Right forelimb (tissue), 1 donor: ENCODE data around the gene STKLD1.
A peak's percentile ranks its signal among the peaks of the same experiment; 100 is the strongest.

Source experiments
- DNase-seq: peaks from one replicate; pipeline ENCODE4 v3.0.0-alpha.2; 2018

Gene STKLD1

DNA sequence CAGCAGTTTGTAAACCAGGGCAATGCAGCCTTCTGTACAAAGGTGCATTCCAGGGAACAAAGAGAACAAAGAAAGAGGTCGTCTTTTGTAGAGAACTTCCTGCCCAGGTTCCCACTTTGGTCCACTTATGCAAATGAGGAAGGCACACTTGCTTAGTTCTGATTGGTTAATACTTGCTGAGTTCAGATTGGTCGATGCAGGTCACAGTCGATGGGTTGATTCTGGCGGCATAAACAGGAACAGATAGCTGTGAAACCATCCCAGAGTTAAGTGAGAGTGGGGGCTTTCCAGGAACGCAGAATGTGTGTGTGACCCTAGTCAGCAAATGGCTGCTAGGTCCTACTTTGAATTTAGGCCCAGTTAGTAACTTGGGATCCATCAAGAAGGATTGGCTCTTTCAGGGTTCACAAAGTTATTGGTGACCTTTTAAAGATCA, 44.2 kb downstream of the STKLD1 start:
- no peak for DNase-seq

DNA sequence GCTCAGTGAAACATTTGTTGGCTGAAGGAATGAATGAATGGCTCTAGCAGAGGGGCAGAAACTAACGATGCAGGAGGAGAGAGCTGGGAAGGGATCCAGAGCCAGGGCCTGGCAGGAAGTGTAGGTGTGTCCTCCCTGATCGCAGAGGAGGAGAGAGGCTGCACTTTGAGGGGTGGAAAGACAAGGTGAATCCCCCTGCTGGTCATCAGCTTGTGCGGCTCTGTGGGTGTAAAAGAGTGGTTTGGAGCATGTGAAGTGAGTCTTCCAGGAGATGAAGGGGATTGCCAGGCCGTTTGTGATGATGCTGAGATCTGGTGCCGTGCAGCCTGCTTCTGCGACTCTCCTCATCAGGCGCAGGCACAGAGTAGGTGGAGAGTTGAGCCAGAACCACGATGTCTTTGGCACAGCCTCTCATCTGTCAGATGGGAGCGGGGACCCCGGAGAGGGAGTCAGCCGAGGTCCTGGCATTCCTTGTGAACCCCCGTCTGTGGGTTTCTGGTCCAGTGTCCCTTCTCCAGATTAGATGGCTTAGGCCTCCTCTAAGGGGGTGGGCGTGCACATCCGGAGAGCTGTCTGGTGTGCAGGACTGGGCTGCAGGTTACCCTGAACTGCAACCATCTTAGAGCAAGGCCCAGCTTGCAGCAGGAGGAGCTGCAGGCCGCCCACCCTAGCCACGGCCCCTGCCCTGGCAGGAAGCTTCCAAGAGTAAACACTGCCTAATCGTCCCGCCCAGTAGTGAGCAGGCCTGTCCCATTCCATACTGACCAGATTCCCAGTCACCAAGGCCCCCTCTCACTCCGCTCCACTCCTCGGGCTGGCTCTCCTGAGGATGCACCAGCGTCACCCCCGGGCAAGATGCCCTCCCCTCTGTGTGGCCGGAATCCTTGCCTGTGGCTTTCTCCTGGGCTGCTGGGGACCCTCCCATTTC, 45.7 kb downstream of the STKLD1 start, which contains the start of gene ADAMTS13:
Gene ADAMTS13 (plus strand): TSS at position 753 of the 928 bp plus-strand sequence. CDS start 77 bp downstream, at position 830.
- no peak for DNase-seq

DNA sequence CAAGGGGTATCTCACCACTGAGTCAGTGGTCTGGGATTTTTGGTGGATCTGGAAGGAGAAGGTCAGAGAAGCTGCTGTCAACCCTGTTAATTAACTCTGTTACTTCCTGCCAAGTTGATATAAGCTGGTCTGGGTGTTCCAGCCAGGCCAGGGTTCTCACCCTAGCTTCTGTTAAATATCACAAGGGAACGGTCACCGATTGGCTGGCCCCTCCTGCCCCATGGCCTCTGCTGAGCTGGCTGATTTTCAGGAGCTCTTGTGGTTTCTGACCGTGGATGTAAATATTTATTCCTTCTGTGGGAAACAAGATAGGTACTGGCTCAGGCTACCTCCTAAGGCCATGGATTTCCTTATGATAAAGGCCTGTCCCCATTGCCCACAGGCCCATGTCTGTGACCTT, 47.0 kb downstream of the STKLD1 start:
- DNase-seq: no peak

DNA sequence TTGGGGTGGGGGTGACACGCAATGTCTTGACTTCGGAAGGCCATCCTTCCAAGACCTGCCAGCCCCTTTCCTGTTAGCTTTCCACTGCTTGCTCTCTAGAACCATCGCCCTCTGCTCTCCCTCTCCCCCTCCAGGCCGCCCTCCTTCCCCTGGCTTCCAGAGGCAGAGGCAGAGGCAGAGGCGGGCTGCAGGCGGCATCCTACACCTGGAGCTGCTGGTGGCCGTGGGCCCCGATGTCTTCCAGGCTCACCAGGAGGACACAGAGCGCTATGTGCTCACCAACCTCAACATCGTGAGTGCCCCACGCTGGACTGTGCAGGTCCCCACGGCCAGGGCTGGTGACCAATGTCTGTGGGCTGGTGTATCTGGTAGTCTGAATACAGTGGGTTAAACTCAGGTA, 48.0 kb downstream of the STKLD1 start:
- DNase-seq: no peak

GRCh38 chr9:133425049-133425632, 49.0 kb downstream of the STKLD1 start:
- no peak for DNase-seq

GRCh38 chr9:133426011-133426410, 49.8 kb downstream of the STKLD1 start:
- DNase-seq: no peak

DNA sequence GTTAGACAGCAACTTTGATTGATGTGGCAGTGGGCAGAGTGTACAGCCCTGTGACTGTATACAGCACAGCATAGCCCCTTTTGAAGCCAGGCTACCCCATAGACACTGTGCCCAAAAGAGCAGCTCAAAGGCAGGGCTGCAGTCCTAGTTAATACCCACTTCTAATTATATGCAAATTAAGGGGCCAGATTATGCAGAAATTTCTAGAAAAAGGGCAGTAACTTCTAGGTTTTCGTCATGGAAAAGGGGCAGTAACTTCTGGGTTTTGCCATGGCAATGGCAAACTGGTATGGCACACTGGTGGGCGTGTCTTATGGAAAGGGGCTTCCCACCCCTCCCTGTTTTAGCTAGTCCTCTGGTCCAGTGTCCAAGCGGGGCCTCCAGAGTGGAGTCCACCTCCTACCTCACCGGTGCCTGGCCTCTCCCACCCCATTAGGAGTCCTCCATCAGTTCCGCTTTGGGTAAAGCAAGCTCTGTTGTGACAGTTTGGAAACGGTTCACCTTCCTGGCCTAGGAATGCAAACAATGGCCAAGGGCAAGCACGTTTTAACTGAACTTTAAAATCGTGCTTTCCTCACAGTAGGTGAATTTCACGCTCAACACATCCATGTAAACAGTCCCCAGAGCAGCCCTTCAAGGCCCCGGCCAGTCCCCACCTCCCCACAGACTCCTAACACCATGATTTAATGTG, 51.6 kb downstream of the STKLD1 start:
- no peak for DNase-seq

DNA sequence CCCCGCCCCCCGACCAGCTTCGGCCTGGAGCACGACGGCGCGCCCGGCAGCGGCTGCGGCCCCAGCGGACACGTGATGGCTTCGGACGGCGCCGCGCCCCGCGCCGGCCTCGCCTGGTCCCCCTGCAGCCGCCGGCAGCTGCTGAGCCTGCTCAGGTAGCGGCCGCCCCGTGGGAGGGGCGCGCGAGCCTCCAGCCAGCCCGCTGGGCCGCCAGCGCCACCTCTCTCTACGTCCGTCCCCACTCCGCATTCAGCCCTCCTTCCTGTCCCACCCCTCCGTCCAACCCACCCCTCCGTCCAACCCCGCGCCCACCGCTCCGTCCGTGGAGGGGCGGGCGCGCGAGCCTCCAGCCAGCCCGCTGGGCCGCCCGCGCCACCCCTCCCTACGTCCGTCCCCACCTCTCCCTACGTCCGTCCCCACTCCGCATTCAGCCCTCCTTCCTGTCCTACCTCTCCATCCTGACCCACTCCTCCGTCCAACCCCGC, 52.5 kb downstream of the STKLD1 start:
- peak; percentile 55 for DNase-seq

- DNase-seq: no peak
Observed at GRCh38 chr9:133429214-133429613, 53.0 kb downstream of the STKLD1 start.

DNA sequence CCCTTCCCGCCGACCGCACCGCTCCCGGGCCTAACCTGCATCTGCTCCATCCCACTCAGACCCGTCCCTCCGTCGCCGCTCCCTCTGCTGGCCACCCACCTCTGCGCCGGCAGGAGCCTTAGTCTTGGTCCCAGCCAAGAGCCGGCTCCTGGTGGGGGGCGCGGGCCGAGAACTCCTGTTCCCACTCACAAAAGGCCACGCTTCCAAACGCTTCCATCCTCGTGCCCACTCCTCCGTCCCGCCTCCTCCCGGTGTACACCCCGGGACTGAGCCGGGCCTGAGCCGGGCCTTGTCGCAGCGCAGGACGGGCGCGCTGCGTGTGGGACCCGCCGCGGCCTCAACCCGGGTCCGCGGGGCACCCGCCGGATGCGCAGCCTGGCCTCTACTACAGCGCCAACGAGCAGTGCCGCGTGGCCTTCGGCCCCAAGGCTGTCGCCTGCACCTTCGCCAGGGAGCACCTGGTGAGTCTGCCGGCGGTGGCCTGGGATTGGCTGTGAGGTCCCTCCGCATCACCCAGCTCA, 53.5 kb downstream of the STKLD1 start:
- peak; percentile 58 for DNase-seq

DNA sequence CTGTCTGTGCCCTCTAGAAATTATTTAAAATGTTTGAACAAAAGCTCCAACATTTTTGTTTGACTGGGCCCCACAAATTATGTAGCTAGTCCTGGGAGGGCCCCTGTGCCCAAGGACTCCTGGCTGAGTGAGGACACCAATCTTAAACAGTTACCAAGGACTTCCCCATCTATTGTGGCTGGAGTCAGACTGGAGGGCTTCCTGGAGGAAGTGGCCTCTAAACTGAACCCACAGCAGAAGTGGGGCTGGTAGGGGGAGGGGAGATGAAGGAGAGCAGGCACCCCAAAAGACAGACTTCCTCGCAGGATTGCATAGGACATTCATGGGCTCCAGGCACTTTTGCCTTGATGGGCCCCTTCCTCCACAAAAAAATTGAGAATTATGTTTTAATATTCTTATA, 54.1 kb downstream of the STKLD1 start:
- DNase-seq: no peak

DNA sequence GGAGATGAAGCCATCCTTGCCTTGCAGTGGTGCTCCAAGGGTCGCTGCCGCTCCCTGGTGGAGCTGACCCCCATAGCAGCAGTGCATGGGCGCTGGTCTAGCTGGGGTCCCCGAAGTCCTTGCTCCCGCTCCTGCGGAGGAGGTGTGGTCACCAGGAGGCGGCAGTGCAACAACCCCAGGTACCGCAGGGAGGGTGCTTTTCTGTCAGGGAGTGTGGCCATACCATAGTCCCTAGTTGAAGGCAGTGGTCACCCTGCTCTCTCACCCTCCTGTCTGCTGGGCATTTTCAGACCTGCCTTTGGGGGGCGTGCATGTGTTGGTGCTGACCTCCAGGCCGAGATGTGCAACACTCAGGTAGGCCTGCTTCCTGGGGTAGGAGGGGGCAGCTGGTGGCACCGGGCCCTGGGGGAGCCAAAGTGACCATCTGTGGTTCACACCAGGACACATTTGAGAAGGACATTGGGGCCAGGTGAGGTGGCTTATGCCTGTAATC, 57.2 kb downstream of the STKLD1 start:
- DNase-seq: no peak

DNA sequence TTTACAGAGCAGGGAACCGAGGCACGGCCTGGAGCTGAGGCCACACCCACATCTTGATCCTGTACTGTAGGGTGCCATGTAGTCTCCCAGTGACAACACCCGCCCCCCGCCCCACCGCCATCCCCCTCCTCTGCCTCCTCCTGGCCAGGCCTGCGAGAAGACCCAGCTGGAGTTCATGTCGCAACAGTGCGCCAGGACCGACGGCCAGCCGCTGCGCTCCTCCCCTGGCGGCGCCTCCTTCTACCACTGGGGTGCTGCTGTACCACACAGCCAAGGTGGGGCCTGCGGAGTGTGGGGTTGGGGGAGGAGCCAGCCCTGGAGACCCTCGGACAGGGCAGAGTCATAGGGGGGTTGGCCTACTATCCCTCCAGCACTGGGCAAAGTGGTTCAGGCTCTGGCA, 60.5 kb downstream of the STKLD1 start:
- no peak for DNase-seq

- no peak for DNase-seq
Observed at GRCh38 chr9:133437753-133438531, 61.8 kb downstream of the STKLD1 start.

GRCh38 chr9:133439337-133439736, 63.2 kb downstream of the STKLD1 start:
- no peak for DNase-seq

DNA sequence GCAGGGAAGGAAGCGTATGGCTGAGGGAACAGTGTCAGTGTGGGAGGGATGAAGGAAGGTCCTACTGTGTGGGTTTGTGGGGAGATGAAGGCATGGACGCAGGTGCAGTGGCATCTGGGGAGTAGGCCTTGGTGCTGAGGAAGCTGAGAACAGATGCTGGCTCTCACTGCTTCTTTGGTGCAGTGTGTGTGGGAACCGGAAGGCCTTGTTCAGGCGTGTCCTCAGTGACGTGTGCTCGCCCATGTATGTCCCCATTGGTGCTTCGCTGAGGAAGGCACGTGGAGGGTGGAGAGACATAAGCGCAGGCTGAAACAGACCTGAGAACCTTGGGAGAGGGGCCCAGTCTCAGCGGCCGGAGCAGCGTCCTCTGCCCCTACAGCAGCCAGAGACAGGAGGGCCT, 64.7 kb downstream of the STKLD1 start:
- DNase-seq: no peak

- no peak for DNase-seq
Observed at GRCh38 chr9:133441571-133441970, 65.4 kb downstream of the STKLD1 start.

DNA sequence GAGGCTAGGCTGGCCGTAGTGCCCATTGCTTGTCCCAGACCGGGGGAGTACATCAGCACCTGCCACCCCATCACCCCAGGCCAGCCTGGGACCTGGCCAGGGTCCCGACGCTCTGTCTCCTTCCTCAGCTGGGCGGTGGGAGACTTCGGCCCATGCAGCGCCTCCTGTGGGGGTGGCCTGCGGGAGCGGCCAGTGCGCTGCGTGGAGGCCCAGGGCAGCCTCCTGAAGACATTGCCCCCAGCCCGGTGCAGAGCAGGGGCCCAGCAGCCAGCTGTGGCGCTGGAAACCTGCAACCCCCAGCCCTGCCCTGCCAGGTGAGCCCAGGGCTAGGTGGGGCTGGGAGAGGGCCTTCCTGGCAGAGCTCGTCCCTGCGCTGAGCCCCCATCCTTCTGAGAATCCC, 67.1 kb downstream of the STKLD1 start:
- no peak for DNase-seq

GRCh38 chr9:133443982-133444381, 67.8 kb downstream of the STKLD1 start:
- no peak for DNase-seq

GRCh38 chr9:133445293-133445969, 69.3 kb downstream of the STKLD1 start:
- DNase-seq: no peak

GRCh38 chr9:133448487-133448972, 72.4 kb downstream of the STKLD1 start:
- no peak for DNase-seq
